GM12878 (cell line): ENCODE data around the gene PARK7. TPM values are rescaled to one million over a fixed set of nuclear protein-coding genes. Genes with fewer than 3 reads are reported as not detected.

Experiments used
- ATAC-seq: fragments of 200-7000 bp; cut with Tn5 transposase; 3 replicates; pipeline ENCODE4 v1.9.1; 2020; ENCODE audit warnings: mild to moderate bottlenecking, moderate library complexity
- BruUV-seq: library from RNA; stranded (reverse); fragments of 400-500 nt; replicated peaks from 2 replicates; lab custom pipeline; 2021; lab: Mats Ljungman, UMichigan
- CTCF ChIA-PET: fragments of 300-600 bp; sonication (Branson Sonifier 250); formaldehyde crosslinking; extraction: SDS; loops from one replicate; lab custom pipeline; 2021; ENCODE audit warnings: inconsistent platforms; lab: Yijun Ruan, JAX
- POLR2A ChIA-PET: fragments of 350-600 bp; formaldehyde crosslinking; extraction: SDS; loops from one replicate; lab custom pipeline; 2021; ENCODE audit warnings: inconsistent platforms; lab: Charles Lee
- RAD21 ChIA-PET: fragments of 300-600 bp; sonication (Branson Sonifier 250); formaldehyde crosslinking; loops from one replicate; lab custom pipeline; 2023; ENCODE audit warnings: antibody characterized with exemption; ENCODE audit not compliant: unreplicated experiment; lab: Charles Lee
- SMC1A ChIA-PET: fragments of 300-600 bp; sonication (Branson Sonifier 250); formaldehyde crosslinking; loops from one replicate; lab custom pipeline; 2023; ENCODE audit not compliant: unreplicated experiment, uncharacterized antibody; lab: Charles Lee
- DNase-seq: peaks from one replicate; pipeline ENCODE4 v3.0.0-alpha.2; 2011; ENCODE audit warnings: low read depth, low spot score
- FAIRE-seq: peaks from 3 replicates; lab custom pipeline; 2011; peaks lifted over from hg19 to GRCh38; lab: Jason Lieb, UNC
- H2AFZ ChIP-seq: 2 replicates; pipeline ENCODE4 v1.6.0; 2011; ENCODE audit warnings: low read depth, low read length, control low read depth; ENCODE audit not compliant: control insufficient read depth
- H3K27ac ChIP-seq: 2 replicates; pipeline ENCODE4 v1.5.1; 2011; ENCODE audit warnings: control low read depth; ENCODE audit not compliant: control insufficient read depth, insufficient read depth
- H3K27me3 ChIP-seq, 2 experiments: replicated peaks in 1 of 2; 2 replicates each; pipeline versions ENCODE4 v1.6.0 to v1.6.1; 2011; ENCODE audit warnings: low read length in 1 of 2; ENCODE audit not compliant: control insufficient read depth in 2 of 2, insufficient read depth in 2 of 2
- H3K36me3 ChIP-seq, 2 experiments: 2 replicates each; pipeline ENCODE4 v1.5.1; 2011; ENCODE audit warnings: low read length in 1 of 2; ENCODE audit not compliant: control insufficient read depth in 2 of 2, insufficient read depth in 2 of 2
- H3K4me1 ChIP-seq: 2 replicates; pipeline ENCODE4 v1.6.1; 2011; ENCODE audit warnings: mild to moderate bottlenecking, low read length, moderate library complexity, mixed read lengths; ENCODE audit not compliant: control insufficient read depth, insufficient read depth
- H3K4me2 ChIP-seq: 2 replicates; pipeline ENCODE4 v1.6.0; 2011; ENCODE audit warnings: control low read depth; ENCODE audit not compliant: control insufficient read depth, insufficient read depth
- H3K4me3 ChIP-seq: fragments of 200-600 bp; sonication (generic); 2 replicates; pipeline ENCODE4 v1.5.1; 2016
- H3K79me2 ChIP-seq: 2 replicates; pipeline ENCODE4 v1.6.0; 2011; ENCODE audit warnings: low read length; ENCODE audit not compliant: control insufficient read depth, insufficient read depth
- H3K9ac ChIP-seq: 2 replicates; pipeline ENCODE4 v1.8.0; 2011; ENCODE audit warnings: low read length, control low read depth, mixed read lengths; ENCODE audit not compliant: control insufficient read depth, insufficient read depth
- H3K9me3 ChIP-seq: replicated peaks from 3 replicates; pipeline ENCODE4 v1.5.1; 2011; ENCODE audit warnings: mild to moderate bottlenecking, low read length; ENCODE audit not compliant: control insufficient read depth, insufficient read depth
- H4K20me1 ChIP-seq: 2 replicates; pipeline ENCODE4 v1.6.0; 2011; ENCODE audit not compliant: control insufficient read depth, insufficient read depth
- BCLAF1 ChIP-seq: fragments of 450-650 bp; IDR thresholded peaks from 2 replicates; pipeline ENCODE4 v1.6.1; 2017; ENCODE audit warnings: antibody characterized with exemption, mild to moderate bottlenecking, moderate library complexity
- DPF2 ChIP-seq: fragments of 450-650 bp; IDR thresholded peaks from 2 replicates; pipeline ENCODE4 v1.6.1; 2017; ENCODE audit warnings: mild to moderate bottlenecking
- ETV6 ChIP-seq, 2 experiments: fragments of 450-650 bp in 1 of 2; IDR thresholded peaks in 1 of 2; conservative IDR thresholded peaks in 1 of 2; 2 replicates each; pipeline ENCODE4 v1.6.1; 2014; ENCODE audit warnings: antibody characterized with exemption in 1 of 2, borderline replicate concordance in 1 of 2, low read depth in 1 of 2, mild to moderate bottlenecking in 1 of 2, moderate library complexity in 1 of 2
- EZH2 ChIP-seq: IDR thresholded peaks from 2 replicates; pipeline ENCODE4 v1.6.1; 2012; ENCODE audit warnings: low read depth, mild to moderate bottlenecking, control low read depth, inconsistent platforms, low read length, borderline replicate concordance; ENCODE audit not compliant: control insufficient read depth
- NRF1 ChIP-seq: conservative IDR thresholded peaks from 2 replicates; pipeline ENCODE4 v1.6.1; 2011; ENCODE audit warnings: mild to moderate bottlenecking, low read depth, low read length, improper control_type of control experiment
- PML ChIP-seq: IDR thresholded peaks from 2 replicates; pipeline ENCODE4 v1.6.1; 2012; ENCODE audit warnings: low read length, inconsistent platforms
- POLR2AphosphoS2 ChIP-seq: IDR thresholded peaks from 2 replicates; pipeline ENCODE4 v1.6.1; 2011; ENCODE audit warnings: low read depth, mild to moderate bottlenecking, low read length, improper control_type of control experiment, moderate library complexity
- RAD51 ChIP-seq: fragments of 450-650 bp; IDR thresholded peaks from 2 replicates; pipeline ENCODE4 v1.6.1; 2016; ENCODE audit warnings: moderate library complexity, mild to moderate bottlenecking, inconsistent platforms
- SIN3A ChIP-seq: IDR thresholded peaks from 2 replicates; pipeline ENCODE4 v1.6.1; 2012; ENCODE audit warnings: low read depth, low read length, improper control_type of control experiment
- SMC3 ChIP-seq: IDR thresholded peaks from 2 replicates; pipeline ENCODE4 v1.6.1; 2011; ENCODE audit warnings: low read length, improper control_type of control experiment, borderline replicate concordance
- SREBF1 ChIP-seq: IDR thresholded peaks from 2 replicates; pipeline ENCODE4 v1.6.1; 2012; ENCODE audit warnings: mild to moderate bottlenecking, low read length
- TCF3 ChIP-seq: IDR thresholded peaks from 2 replicates; pipeline ENCODE4 v1.6.1; 2012; ENCODE audit warnings: low read depth, mild to moderate bottlenecking, low read length, borderline replicate concordance; ENCODE audit not compliant: insufficient read depth
- TCF7 ChIP-seq: IDR thresholded peaks from 2 replicates; pipeline ENCODE4 v1.6.1; 2014; ENCODE audit warnings: antibody characterized with exemption, borderline replicate concordance
- YBX1 ChIP-seq: fragments of 450-650 bp; IDR thresholded peaks from 2 replicates; pipeline ENCODE4 v1.6.1; 2016; ENCODE audit warnings: antibody characterized with exemption
- WGBS: methylation state at CpG from one replicate; pipeline ENCODE4 v1.1.6; 2016; ENCODE audit warnings: low lambda C conversion rate; ENCODE audit not compliant: insufficient replicate concordance, insufficient coverage; ENCODE audit errors: missing lambda C conversion rate; 5-methylcytosine and 5-hydroxymethylcytosine counted together
- in situ Hi-C: fragments of 300-500 bp; cut with MboI; formaldehyde crosslinking; loops from 9 replicates; pipeline ENCODE4 v1.14.3; 2018; ENCODE audit warnings: mixed read lengths
- intact Hi-C: fragments of 100-400 bp; cut with micrococcal nuclease; formaldehyde crosslinking; loops from one replicate; pipeline ENCODE4 v1.14.2; 2022; ENCODE audit not compliant: unreplicated experiment
- polyA plus RNA-seq, 11 experiments: library from polyadenylated mRNA; depleted of rRNA in 4 of 11; unstranded in 6 of 11; stranded (reverse) in 5 of 11; fragments of >200 nt; fragmentation: Nextera tagmentation in 4 of 11; fragmentation: Illumina TruSeq in 1 of 11; extraction: Ambion mirVana in 4 of 11; extraction: Trizol in 1 of 11; gene quantifications; 1 replicate in 1 of 11; 2 replicates in 10 of 11; pipeline versions ENCODE4 v1.2.1 to v1.2.3, GENCODE V29; 2011 to 2016; ENCODE audit warnings: inconsistent platforms in 2 of 11, missing spikeins in 2 of 11, low read depth in 1 of 11
- total RNA-seq, 4 experiments: library from RNA; depleted of rRNA in 3 of 4; stranded (reverse); fragments of >200 nt in 3 of 4; fragmentation: Illumina TruSeq in 1 of 4; extraction: Trizol in 1 of 4; gene quantifications; 2 replicates each; pipeline versions ENCODE4 v1.2.1 to v1.2.3, GENCODE V29; 2013 to 2021
- TF ChIP-seq, protein P1 (sequence below): fragments of 150-350 bp; IDR thresholded peaks from 2 replicates; pipeline ENCODE4 v1.6.1; 2016; ENCODE audit warnings: low read depth, low read length

Gene PARK7
- total and polyA plus RNA-seq, 10 of the 15 experiments (the other 5 are each of a cell fraction or from before 2014, with no cell fraction given), result 267 to 1,056 (median 495) TPM

DNA sequence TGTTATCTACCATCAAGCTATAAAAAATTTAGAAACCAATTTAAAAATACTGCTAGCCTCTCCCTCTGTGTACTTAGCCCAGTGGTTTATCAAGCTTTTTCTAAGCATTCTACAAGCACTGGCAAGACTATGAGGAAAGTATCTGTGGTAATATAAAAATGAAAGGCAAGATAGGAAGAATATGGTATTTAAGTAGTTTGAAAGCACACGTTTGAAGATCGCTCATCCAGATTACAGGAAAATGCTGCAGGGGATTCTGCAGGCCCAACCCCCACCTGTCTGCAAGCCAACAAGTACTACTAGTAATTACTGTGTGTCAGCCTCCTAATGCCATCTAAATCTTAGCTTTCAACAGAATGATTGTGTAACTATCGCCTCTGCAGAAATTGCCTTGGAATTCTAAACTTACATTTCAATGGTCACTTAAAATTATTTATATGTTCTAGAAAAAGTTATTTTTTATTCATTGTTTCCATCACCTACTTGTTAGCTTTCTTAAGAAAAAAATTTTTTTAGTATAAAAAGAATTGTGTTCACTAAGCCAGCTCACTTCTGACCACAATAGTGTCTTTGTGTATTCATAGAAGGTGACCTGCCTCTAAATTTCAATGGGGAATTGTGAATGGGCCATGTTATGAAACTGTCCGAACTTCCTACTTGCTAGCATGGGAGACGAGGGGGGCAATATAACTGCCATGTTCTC lies 56.1 kb downstream of the PARK7 start:
- FAIRE-seq, result no peak
- Histone ChIP-seq H3K27ac (no peak overlapping the region), H3K4me1 (no peaks in the 10 kb centered on the region), H3K36me3 (peaks cover 0 to 3% of the 10 kb centered on the region in 2 experiments; a peak in 2 of 4 replicates), H3K9ac (no peak overlapping the region), H3K9me3 (no peaks in the 10 kb centered on the region), H4K20me1 (no peaks in the 10 kb centered on the region), H3K4me3 (no peak overlapping the region), H3K79me2 (no peaks in the 10 kb centered on the region), H3K4me2 (no peak overlapping the region), H3K27me3 (no peaks in the 10 kb centered on the region), H2AFZ (no peak overlapping the region)
- ATAC-seq, result no peak
- in situ Hi-C loops (loop anchor here (10.0 kb wide), 1 partner anchor 327 kb away; no protein-coding TSS in a partner anchor), intact Hi-C loops (loop anchor here (5.0 kb wide), 1 partner anchor 35 kb away; no protein-coding TSS in a partner anchor)
- ChIA-PET SMC1A (interaction anchor here (0.6 to 10.0 kb wide), 15 partner anchors 12 to 1033 kb away, joined by 3 to 79 read pairs (median 3); no protein-coding TSS in a partner anchor), RAD21 (interaction anchor here (0.9 to 8.1 kb wide), 9 partner anchors 36 to 709 kb away, joined by 3 to 96 read pairs (median 4); no protein-coding TSS in a partner anchor), CTCF (interaction anchor here (0.8 to 11.7 kb wide), 12 partner anchors 10 to 798 kb away, joined by 3 to 263 read pairs (median 6); no protein-coding TSS in a partner anchor), POLR2A (no interaction called here)
- BruUV-seq, result no TSS peak
- TF ChIP-seq, protein P1, sequence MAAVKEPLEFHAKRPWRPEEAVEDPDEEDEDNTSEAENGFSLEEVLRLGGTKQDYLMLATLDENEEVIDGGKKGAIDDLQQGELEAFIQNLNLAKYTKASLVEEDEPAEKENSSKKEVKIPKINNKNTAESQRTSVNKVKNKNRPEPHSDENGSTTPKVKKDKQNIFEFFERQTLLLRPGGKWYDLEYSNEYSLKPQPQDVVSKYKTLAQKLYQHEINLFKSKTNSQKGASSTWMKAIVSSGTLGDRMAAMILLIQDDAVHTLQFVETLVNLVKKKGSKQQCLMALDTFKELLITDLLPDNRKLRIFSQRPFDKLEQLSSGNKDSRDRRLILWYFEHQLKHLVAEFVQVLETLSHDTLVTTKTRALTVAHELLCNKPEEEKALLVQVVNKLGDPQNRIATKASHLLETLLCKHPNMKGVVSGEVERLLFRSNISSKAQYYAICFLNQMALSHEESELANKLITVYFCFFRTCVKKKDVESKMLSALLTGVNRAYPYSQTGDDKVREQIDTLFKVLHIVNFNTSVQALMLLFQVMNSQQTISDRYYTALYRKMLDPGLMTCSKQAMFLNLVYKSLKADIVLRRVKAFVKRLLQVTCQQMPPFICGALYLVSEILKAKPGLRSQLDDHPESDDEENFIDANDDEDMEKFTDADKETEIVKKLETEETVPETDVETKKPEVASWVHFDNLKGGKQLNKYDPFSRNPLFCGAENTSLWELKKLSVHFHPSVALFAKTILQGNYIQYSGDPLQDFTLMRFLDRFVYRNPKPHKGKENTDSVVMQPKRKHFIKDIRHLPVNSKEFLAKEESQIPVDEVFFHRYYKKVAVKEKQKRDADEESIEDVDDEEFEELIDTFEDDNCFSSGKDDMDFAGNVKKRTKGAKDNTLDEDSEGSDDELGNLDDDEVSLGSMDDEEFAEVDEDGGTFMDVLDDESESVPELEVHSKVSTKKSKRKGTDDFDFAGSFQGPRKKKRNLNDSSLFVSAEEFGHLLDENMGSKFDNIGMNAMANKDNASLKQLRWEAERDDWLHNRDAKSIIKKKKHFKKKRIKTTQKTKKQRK, result no peak
- TF ChIP-seq ETV6 (conservative IDR thresholded peaks at IDR 0.05 in 1 of 2, IDR thresholded peaks at IDR 0.05 in 1 of 2; ENCODE audit: borderline replicate concordance in 1 of 2, low read depth in 1 of 2) (no peak), POLR2AphosphoS2 (no peak), NRF1 (no peak), RAD51 (no peak), BCLAF1 (no peak), TCF3 (no peak), PML (no peak), DPF2 (no peak), EZH2 (no peak), YBX1 (no peak), SIN3A (no peak), SMC3 (no peak), SREBF1 (no peak), TCF7 (no peak)
- no peak for DNase-seq
- WGBS, result 50% methylated on average over 5 of the region's 5 CpGs
